ENCODE measurements around the gene DAZL. TPM values are rescaled to one million over a fixed set of nuclear protein-coding genes. Genes with fewer than 3 reads are reported as not detected.

The DAZL gene
- total RNA-seq, 4 donors from 2014 or later: not detected

DNA sequence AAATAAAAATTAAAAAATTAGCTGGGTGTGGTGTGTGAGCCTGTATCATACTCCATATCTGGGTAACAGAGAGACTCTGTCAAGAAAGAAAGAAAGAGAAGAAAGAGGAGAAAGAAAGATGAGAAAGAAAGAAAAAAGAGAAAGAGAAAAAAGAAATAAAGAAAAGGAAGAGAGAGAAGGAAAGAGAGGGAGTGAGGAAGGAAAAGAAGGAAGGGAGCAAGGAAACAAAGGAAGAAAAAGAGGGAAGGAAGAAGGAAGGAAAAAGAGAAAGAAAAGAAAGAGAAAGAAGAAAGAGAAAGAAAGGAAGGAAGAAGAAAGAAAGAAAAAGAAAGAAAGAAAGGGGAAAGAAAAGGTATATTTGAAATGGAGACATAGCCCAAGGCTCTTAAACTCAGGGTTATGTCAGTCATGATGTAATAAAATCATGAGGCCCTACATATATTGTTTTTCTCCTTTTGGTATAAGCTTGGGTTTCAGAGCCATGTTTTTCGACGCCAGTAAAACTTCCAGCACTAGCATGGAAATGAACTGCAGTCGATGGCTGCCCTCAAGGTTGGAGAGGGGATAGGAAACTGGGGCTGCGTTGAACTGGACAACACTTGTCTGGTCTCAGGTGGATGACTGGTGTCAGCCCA lies 53.8 kb downstream of the DAZL start:
- 73 to 83% methylated on average over 4 of the region's 4 CpGs for WGBS, 2 donors
- no peak for DNase-seq (ENCODE audit: low spot score in 2 of 2)
- TF ChIP-seq, protein P1, sequence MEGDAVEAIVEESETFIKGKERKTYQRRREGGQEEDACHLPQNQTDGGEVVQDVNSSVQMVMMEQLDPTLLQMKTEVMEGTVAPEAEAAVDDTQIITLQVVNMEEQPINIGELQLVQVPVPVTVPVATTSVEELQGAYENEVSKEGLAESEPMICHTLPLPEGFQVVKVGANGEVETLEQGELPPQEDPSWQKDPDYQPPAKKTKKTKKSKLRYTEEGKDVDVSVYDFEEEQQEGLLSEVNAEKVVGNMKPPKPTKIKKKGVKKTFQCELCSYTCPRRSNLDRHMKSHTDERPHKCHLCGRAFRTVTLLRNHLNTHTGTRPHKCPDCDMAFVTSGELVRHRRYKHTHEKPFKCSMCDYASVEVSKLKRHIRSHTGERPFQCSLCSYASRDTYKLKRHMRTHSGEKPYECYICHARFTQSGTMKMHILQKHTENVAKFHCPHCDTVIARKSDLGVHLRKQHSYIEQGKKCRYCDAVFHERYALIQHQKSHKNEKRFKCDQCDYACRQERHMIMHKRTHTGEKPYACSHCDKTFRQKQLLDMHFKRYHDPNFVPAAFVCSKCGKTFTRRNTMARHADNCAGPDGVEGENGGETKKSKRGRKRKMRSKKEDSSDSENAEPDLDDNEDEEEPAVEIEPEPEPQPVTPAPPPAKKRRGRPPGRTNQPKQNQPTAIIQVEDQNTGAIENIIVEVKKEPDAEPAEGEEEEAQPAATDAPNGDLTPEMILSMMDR (IDR thresholded peaks at IDR 0.05): no peak
- TF ChIP-seq POLR2A (IDR thresholded peaks at IDR 0.05): no peak
- TF ChIP-seq EP300 (IDR thresholded peaks at IDR 0.05): no peak

DNA sequence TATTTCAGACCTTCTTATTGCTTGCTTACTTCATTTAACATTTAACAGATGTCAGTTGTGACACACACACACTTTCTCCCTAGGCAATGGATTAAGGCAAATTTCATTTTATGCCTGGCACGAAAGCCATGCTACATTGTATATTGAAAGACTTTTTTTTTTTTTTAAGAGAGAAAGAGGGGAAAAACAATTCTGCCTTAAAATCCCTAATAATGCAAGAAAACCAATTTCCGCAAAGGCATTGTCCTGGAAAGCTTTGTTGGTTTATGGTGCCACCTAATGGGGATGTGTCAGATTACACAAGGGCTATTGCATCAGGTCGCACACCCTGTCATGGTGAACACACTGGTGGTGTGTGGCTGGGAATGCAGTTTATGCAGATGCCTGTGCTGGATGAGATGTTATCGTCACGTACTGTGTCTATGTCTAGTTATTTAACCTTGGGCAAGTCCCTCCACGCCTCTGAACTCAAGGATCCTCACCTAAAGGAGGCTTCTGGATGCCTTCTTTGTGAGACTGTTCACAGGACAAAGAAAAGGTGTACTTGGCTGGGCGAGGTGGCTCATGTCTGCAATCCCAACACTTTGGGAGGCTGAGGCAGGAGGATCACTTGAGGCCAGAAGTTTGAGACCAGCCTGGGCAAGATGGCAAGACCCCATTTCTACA lies 54.4 kb downstream of the DAZL start:
- H3K36me3 ChIP-seq: no peaks in the 10 kb centered on the region
- 13% methylated on average over 7 of the region's 7 CpGs for WGBS, 2 donors
- TF ChIP-seq POLR2A (IDR thresholded peaks at IDR 0.05) (no peak), EP300 (IDR thresholded peaks at IDR 0.05) (peak in 1 of 2 donors; percentile 42)
- TF ChIP-seq, protein P1 (IDR thresholded peaks at IDR 0.05): peak; percentile 80 to 93 (median 88)
- no peaks in the 10 kb centered on the region for H3K9me3 ChIP-seq
- DNase-seq (ENCODE audit: low spot score in 2 of 2): peak; percentile 48 to 96
- H3K4me1 ChIP-seq: peaks cover 0 to 9% (median 3%) of the 10 kb centered on the region in 4 donors
- no peak overlapping the region for H3K27ac ChIP-seq
- H3K27me3 ChIP-seq: no peaks in the 10 kb centered on the region
- H3K4me3 ChIP-seq: peak overlapping the region in 1 of 4 donors; percentile 16

More for the DNA sequence above, 53.8 kb downstream of the DAZL start:
- Histone ChIP-seq H3K27ac (no peak overlapping the region), H3K4me3 (no peak overlapping the region), H3K9me3 (no peaks in the 10 kb centered on the region), H3K4me1 (peaks cover 0 to 9% (median 3%) of the 10 kb centered on the region in 4 donors), H3K27me3 (no peaks in the 10 kb centered on the region), H3K36me3 (no peaks in the 10 kb centered on the region)

DNA sequence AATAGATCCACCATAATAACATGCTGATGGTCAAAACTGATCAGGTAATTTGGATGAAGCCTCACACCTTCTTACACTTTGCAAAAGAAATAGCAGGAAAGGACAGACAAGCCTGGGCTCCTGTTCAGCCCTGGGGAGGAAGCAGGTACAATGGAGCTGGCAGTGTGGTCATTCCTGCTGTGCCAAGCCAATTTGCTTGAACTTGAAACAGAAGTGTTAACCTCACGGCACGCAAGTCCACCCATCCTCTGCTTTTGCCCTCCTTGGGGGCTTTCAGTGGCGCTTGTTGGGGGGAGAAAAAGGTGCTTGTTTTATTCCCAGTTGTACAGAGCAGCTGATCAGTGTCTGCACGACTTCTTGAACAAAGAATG lies 54.9 kb downstream of the DAZL start:
- no peak for DNase-seq (ENCODE audit: low spot score in 2 of 2)
- Histone ChIP-seq H3K4me3 (peak overlapping the region in 1 of 4 donors; percentile 16), H3K36me3 (no peaks in the 10 kb centered on the region), H3K27me3 (no peaks in the 10 kb centered on the region), H3K27ac (no peak overlapping the region), H3K9me3 (no peaks in the 10 kb centered on the region), H3K4me1 (peaks cover 0 to 9% (median 3%) of the 10 kb centered on the region in 4 donors)
- 22% methylated on average over 4 of the region's 4 CpGs for whole genome bisulfite sequencing, 2 donors
- TF ChIP-seq POLR2A (IDR thresholded peaks at IDR 0.05) (no peak), EP300 (IDR thresholded peaks at IDR 0.05) (no peak)
- TF ChIP-seq, protein P1 (IDR thresholded peaks at IDR 0.05): no peak

DNA sequence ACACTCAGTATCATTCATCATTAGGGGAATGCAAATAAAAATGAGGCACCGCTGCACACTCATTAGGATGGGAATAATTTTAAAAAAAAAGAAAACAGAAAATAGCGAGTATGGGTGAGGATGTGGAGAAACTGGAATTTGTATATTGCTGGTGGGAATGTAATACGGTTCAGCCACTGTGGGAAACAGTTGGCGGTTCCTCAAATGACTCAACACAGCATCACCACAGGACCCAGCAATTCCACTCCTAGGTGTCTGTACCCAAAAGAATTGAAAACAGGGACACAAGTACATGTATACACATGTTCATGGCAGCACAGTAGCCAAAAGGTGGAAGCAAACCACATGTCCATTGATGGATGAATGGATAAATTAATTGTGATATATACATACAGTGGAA lies 56.5 kb downstream of the DAZL start:
- Histone ChIP-seq H3K36me3 (no peaks in the 10 kb centered on the region), H3K4me1 (peaks cover 0 to 9% (median 3%) of the 10 kb centered on the region in 4 donors), H3K4me3 (no peak overlapping the region), H3K27me3 (no peaks in the 10 kb centered on the region), H3K9me3 (no peaks in the 10 kb centered on the region), H3K27ac (no peak overlapping the region)
- TF ChIP-seq EP300 (IDR thresholded peaks at IDR 0.05) (no peak), POLR2A (IDR thresholded peaks at IDR 0.05) (no peak)
- WGBS, 2 donors: 81 to 82% methylated on average over 4 of the region's 4 CpGs
- DNase-seq (ENCODE audit: low spot score in 2 of 2): no peak

DNA sequence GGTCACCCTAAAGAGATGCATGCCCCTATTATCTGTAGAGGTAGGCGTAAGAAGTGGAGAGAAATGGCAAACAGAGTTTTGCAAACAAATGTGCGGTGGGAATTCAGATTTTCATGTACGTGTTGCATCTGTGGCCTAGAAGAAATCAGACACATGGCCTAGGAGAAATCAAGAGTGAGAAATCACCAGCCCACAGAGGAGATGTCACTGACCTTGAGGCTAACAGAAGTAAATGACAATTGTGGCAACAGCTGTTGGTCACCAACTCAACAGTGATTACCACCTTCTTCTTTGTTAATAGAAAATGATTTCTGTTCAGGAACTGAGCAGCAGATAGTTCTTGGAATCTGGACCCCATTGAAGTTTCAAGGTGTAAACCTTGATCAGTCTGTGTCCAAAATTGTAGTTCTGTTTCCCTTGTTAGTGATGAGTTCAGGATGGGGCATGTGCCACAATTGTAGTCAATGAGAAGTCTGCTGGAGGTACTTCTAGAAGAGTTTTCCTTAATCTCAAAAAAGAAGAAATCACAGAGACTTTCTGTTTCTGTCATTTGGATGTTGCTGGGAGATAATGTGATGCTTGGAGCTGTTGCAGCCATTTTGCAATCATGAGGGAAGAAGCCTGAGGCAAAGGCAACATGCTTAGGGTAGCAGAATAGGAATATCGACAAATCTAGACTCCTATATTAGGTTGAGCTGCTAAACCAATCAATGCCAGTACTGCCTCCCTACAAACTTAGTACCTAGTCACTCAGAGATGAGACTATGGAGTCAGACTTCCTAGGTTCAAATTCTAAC lies 57.5 kb downstream of the DAZL start:
- no peak overlapping the region for H3K4me3 ChIP-seq
- H3K9me3 ChIP-seq: no peaks in the 10 kb centered on the region
- WGBS, 2 donors: 92 to 95% methylated on average over 4 of the region's 4 CpGs
- no peaks in the 10 kb centered on the region for H3K36me3 ChIP-seq
- no peak overlapping the region for H3K27ac ChIP-seq
- no peak for DNase-seq (ENCODE audit: low spot score in 2 of 2)
- H3K4me1 ChIP-seq: peaks cover 0 to 9% (median 3%) of the 10 kb centered on the region in 4 donors
- no peaks in the 10 kb centered on the region for H3K27me3 ChIP-seq
- TF ChIP-seq, protein P1 (IDR thresholded peaks at IDR 0.05): no peak
- TF ChIP-seq POLR2A (IDR thresholded peaks at IDR 0.05) (no peak), EP300 (IDR thresholded peaks at IDR 0.05) (no peak)
